Gastrocnemius medialis (tissue), 4 donors: ENCODE data around the gene SNAI1.

Experiments used
- POLR2A ChIP-seq, 2 donors: fragments of 450-650 bp; IDR thresholded peaks; one replicate each; pipeline ENCODE4 v1.6.1; 2017; ENCODE audit warnings: antibody characterized with exemption in 2 of 2, mild to moderate bottlenecking in 2 of 2, moderate library complexity in 2 of 2
- TF ChIP-seq, protein P1 (sequence below), 5 experiments: fragments of 450-650 bp in 3 of 5; fragments of 200-600 bp in 2 of 5; sonication (generic) in 2 of 5; IDR thresholded peaks in 4 of 5; conservative IDR thresholded peaks in 1 of 5; 1 replicate in 4 of 5; 2 replicates in 1 of 5; pipeline ENCODE4 v1.5.1; 2016 to 2019; ENCODE audit warnings: antibody characterized with exemption in 5 of 5, mild to moderate bottlenecking in 3 of 5, moderate library complexity in 3 of 5

DNA sequence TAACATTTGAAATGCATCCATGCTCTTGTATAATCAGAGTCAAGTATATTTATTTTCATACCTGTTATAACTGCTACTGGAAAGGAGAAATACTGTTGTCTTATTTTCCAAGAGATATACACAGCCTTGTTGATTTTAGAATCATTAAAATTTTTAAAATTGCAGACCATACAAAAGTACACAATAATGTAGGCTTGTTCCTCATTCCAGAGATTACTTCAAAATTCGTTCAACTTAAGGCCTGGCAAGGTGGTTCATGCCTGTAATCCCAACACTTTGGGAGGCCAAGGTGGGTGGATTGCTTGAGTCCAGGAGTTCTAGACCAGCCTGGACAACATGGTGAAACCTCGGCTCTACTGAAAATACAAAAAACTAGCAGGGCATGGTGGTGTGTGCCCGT is 40.5 kb upstream of the SNAI1 start:
- TF ChIP-seq, protein P1, sequence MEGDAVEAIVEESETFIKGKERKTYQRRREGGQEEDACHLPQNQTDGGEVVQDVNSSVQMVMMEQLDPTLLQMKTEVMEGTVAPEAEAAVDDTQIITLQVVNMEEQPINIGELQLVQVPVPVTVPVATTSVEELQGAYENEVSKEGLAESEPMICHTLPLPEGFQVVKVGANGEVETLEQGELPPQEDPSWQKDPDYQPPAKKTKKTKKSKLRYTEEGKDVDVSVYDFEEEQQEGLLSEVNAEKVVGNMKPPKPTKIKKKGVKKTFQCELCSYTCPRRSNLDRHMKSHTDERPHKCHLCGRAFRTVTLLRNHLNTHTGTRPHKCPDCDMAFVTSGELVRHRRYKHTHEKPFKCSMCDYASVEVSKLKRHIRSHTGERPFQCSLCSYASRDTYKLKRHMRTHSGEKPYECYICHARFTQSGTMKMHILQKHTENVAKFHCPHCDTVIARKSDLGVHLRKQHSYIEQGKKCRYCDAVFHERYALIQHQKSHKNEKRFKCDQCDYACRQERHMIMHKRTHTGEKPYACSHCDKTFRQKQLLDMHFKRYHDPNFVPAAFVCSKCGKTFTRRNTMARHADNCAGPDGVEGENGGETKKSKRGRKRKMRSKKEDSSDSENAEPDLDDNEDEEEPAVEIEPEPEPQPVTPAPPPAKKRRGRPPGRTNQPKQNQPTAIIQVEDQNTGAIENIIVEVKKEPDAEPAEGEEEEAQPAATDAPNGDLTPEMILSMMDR (IDR thresholded peaks at IDR 0.05 in 4 of 5, conservative IDR thresholded peaks at IDR 0.05 in 1 of 5), result no peak
- TF ChIP-seq POLR2A (IDR thresholded peaks at IDR 0.05), result no peak
